GM20431 (cell line): ENCODE data around the gene GOLGA6A.
"Not testable (repeated sequence)": the region's sequence is repeated elsewhere in the genome, so short reads cannot be mapped to it uniquely, and the experiment has no call there.

Experiments
- in situ Hi-C: fragments of 300-500 bp; cut with MseI, MboI; formaldehyde crosslinking; loops from one replicate; pipeline ENCODE4 v1.15.0; 2020; ENCODE audit warnings: low sequenced_read_pairs; ENCODE audit not compliant: unreplicated experiment

The GOLGA6A gene

DNA sequence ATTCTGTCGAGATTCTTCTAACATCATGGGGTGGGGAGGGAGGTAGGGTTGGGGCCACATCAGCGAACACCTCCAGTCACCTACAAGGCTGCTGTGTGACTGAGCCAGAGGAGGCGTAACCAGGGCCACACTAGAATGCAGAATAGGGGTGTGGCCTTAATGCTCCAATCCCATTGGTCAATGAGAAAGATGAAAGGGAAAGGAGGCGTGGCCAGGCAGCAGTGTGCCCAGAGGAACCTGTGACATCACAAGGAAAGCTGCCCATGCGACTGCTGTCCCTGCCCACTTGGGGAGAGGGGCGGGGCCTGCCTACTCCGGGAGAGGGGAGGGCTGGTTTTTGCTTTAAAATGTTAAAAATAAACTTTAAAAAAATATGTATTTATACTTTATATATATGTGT is at the start of gene GOLGA6A:
Gene GOLGA6A (minus strand): TSS at position 101 of the 400 bp plus-strand sequence. CDS start 41 bp downstream, at position 60.
- in situ Hi-C loops, result not testable (repeated sequence)

GRCh38 chr15:74131628-74132413 is 49.5 kb upstream of the GOLGA6A start:
- in situ Hi-C loops, result no loop called here

DNA sequence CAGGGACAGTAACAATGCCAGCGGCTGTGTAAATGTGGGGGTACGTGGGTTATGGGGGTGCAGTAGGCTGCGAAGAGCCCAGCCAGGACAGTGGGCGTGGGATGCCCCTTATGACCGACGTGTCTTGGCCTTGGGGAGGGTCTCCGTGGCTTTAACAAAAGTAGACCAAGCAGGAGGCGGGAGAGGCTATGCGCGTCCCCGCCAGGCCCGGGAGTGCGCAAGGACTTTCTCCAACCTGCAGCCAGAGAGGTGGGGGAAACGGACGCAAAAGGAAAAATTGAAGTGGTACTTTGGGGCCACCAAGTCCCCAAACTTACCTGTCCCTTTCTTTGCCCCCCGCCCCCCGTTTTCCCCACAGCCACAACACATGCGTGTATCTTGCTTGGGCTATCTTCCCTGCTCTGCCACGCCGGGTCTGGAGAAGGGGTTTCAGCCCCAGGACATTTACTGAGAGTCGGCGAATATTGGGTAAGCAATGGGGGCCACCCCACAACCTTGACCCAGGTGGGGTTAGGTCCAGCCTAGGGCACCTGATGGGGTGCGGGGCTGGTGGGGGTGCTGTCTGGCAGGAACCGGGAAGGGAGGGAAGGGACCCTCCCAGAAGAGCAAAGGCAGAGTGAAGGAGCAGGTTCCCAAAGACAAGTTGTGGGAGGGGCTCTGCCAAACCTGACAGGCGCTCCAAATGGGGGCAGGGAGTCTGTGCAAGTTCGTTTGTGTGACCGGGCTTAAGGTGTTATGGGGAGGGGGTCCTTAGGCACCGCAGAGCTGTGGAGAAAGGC is 48.7 kb upstream of the GOLGA6A start:
- in situ Hi-C loops, result no loop called here

GRCh38 chr15:74130155-74130848 is 48.0 kb upstream of the GOLGA6A start, which contains the start of gene ISLR2:
Gene ISLR2 (plus strand): TSS chr15:74130586. CDS start chr15:74132755, 2,169 bp downstream.
- in situ Hi-C loops, result no loop called here

DNA sequence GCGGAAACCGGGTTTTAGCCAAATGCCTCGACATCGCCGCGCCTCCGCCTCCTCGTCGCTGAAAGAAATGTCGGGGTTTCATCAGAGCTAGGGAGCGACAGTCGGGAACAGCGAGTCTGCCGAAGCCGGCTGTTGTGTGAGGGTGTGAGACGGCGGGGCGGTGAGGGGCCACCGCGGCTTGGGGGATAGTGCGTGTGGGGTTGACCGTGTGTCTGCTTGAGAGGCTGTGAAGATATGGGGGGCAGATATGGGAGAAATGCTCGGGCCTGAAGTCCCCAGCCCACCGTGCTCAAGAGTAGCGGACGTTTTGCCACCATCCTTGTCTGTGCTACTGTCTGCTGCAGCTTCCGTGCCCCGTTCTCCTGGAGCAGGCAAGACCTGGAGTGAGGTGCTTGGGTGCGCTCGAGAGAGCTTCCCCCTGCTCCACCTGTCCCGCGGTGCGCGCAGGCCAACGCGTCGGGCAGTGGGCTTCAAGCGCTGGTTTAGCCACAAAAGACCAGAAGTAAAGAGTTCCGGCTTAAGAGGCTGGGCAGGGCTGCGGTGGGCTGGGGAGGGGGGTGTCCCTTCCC is 47.3 kb upstream of the GOLGA6A start:
- in situ Hi-C loops, result loop anchor here (5.0 kb wide), 1 partner anchor 178 kb away; no protein-coding TSS in a partner anchor

- in situ Hi-C loops, result loop anchor here (5.0 kb wide), 1 partner anchor 178 kb away; no protein-coding TSS in a partner anchor
These were observed 46.6 kb upstream of the GOLGA6A start for GRCh38 chr15:74128785-74129585.

DNA sequence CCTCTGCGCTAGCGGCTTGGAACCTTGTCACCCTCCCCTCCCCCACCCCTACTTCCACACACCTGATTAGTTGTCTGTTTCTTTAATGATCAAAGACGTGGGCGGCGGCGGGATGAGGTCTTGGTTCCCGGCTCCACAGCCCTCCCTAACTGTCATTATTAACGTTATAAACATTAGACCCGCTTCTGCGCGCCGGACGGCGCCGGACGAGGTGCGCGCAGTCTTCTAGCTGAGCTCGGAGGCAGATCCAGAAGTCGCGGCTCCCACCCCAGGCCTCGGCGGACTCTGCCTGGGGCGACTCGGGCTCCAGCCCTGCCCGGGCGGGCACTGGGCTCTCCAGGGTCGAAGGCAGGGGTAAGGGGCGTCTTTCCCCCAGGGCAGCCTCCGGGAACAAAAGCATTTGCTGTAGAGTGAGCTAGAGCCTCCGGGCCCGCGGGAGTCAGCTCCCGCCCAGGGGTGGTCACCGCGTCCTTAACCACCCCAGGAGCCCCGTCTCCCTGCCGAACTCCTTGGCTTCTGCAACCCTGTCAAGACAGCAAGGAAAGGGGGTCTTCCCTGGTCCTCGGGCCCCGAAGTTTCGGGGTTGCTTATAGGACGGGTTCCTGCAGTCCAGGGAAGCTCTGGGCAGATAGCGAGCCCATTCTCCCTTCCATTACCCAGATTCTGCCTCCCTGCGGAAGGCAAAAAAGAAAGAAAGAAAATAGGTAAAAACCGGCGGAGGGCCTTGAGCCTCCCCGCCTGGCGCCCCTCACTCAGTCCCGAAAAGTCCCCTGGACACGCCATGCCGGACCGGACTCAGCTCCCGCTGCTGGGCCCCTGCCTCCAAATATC is 45.8 kb upstream of the GOLGA6A start:
- in situ Hi-C loops, result loop anchor here (5.0 kb wide), 1 partner anchor 179 kb away; no protein-coding TSS in a partner anchor

- in situ Hi-C loops, result loop anchor here (5.0 kb wide), 1 partner anchor 180 kb away; no protein-coding TSS in a partner anchor
These were observed 45.1 kb upstream of the GOLGA6A start for GRCh38 chr15:74127255-74127953.

DNA sequence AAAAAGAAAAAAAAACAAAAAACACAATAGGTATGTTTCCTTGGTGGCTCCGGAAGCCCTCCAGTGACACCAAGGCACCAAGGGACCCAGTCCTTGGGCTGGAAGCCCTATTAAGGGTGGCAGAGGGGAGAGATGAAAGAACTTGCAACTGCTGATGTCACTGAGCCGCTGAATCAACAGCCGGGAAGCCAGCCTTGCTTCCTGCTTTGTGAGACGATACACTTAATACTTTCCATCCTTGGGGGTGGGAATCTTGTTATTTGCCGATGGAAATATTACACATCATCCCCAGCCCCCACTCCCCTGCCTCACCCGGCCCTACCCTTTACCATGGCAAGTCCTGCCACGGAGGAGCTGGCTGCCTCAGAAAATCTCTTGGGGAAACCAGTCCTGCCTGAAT is 42.4 kb upstream of the GOLGA6A start:
- in situ Hi-C loops, result loop anchor here (5.0 kb wide), 1 partner anchor 183 kb away; no protein-coding TSS in a partner anchor

DNA sequence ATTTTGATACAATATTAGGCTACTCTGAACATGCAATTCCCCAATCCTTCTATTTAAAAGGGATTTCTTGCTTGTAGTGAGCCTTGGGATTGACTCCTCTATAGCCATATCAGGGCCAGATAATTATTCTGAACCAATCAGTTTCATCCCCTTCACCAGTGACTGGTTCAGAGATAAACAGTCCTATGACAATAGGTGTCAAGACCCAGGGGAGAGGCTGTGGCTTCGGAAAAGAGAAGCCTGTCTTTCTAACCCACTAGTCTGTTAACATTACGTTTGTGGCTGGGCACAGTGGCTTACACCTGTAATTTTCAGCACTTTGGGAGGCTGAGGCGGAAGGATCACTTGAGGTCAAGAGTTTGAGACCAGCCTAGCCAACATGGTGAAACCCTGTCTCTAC is 41.8 kb upstream of the GOLGA6A start:
- in situ Hi-C loops, result no loop called here

DNA sequence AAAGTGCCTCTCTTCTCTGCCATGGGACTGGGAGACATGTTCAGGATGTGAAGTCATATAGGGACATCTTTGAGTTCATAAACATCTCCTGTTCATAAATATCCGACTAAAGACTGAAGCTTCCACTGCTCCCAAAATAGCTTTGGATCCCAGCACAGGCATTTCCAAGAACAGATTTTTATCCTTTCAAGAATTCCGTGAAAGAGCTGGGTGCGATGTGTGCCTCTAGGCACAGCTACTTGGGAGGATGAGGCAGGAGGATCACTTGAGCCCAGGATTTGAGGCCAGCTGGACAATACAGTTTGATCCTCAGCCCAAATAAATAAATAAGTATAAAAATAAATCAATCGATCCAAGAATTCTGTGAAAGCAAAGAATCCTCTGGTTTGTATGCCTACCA is 41.3 kb upstream of the GOLGA6A start:
- in situ Hi-C loops, result no loop called here

GRCh38 chr15:74123131-74123429 is 40.7 kb upstream of the GOLGA6A start:
- in situ Hi-C loops, result no loop called here

- in situ Hi-C loops, result no loop called here
These were observed 40.2 kb upstream of the GOLGA6A start for GRCh38 chr15:74122403-74123130.

- in situ Hi-C loops, result no loop called here
These were observed 39.5 kb upstream of the GOLGA6A start for GRCh38 chr15:74121858-74122257.

DNA sequence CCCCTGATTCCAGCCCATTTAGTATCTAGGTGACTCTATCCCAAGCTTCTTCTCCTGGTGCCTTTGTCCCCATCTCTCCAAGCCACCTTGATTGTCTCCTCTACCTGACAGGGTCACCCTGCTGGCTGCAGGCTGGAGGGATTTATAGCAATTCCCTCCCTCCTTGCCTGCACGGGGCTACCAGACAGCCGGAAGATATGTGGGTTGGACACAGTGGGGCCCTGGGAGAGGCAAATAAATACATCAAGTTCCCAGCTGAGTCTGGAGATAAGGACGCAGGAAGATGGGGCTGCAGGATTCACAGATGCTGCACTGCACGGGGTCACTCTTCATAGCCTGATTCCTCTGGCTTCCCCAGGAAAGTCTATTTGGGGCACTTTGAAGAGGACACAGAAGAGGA is 38.7 kb upstream of the GOLGA6A start:
- in situ Hi-C loops, result no loop called here

DNA sequence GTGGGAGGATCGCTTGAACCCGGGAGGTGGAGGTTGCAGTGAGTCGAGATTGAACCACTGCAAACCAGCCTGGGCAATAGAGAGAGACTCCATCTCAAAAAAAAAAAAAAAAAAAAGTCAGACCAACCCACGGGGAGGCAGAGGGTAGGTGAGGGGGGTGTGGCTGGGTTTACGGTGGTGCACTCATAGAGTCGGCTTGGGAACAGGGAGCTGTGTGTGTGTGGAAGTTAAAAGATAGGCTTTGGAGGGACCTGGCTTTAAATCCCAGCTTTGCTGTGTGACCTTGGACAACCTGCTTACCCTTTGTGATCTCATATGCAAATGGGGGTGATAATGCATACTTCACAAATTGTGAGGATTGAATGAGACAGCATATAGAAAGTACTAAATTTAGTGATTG is 38.1 kb upstream of the GOLGA6A start:
- in situ Hi-C loops, result no loop called here

- in situ Hi-C loops, result no loop called here
These were observed 27.4 kb upstream of the GOLGA6A start for GRCh38 chr15:74109713-74110112.
